Effector CD8-positive, alpha-beta T cell (primary cell): ENCODE data around the gene SPARC.

Source experiments
- DNase-seq: peaks from one replicate; lab custom pipeline; 2025; lab: John Stamatoyannopoulos, UW

Gene SPARC

GRCh38 chr5:151624476-151624875, 62.2 kb downstream of the SPARC start:
- DNase-seq: no peak

- DNase-seq: no peak
Measured at GRCh38 chr5:151622367-151623088, 64.2 kb downstream of the SPARC start.

GRCh38 chr5:151620461-151620840, 66.3 kb downstream of the SPARC start:
- DNase-seq: no peak

- DNase-seq: no peak
Measured at GRCh38 chr5:151619812-151620460, 66.8 kb downstream of the SPARC start.

- DNase-seq: no peak
Measured at GRCh38 chr5:151618907-151619306, 67.8 kb downstream of the SPARC start.

GRCh38 chr5:151617841-151618710, 68.6 kb downstream of the SPARC start:
- DNase-seq: no peak

- no peak for DNase-seq
Measured at GRCh38 chr5:151617383-151617840, 69.3 kb downstream of the SPARC start.

- no peak for DNase-seq
Measured at GRCh38 chr5:151615431-151615830, 71.3 kb downstream of the SPARC start.

- DNase-seq: no peak
Measured at GRCh38 chr5:151614565-151614964, 72.2 kb downstream of the SPARC start.

GRCh38 chr5:151612689-151613427, 73.9 kb downstream of the SPARC start:
- DNase-seq: no peak

- DNase-seq: no peak
Measured at GRCh38 chr5:151611127-151611775, 75.5 kb downstream of the SPARC start.
